Medulla oblongata (tissue), 1 donor: ENCODE data around the gene USP15.
"Not testable (repeated sequence)": the region's sequence is repeated elsewhere in the genome, so short reads cannot be mapped to it uniquely, and the experiment has no call there.

ENCODE experiments used
- DNase-seq: peaks from one replicate; pipeline ENCODE4 v3.0.0-alpha.2; 2015; ENCODE audit errors: extremely low spot score

Gene USP15

DNA sequence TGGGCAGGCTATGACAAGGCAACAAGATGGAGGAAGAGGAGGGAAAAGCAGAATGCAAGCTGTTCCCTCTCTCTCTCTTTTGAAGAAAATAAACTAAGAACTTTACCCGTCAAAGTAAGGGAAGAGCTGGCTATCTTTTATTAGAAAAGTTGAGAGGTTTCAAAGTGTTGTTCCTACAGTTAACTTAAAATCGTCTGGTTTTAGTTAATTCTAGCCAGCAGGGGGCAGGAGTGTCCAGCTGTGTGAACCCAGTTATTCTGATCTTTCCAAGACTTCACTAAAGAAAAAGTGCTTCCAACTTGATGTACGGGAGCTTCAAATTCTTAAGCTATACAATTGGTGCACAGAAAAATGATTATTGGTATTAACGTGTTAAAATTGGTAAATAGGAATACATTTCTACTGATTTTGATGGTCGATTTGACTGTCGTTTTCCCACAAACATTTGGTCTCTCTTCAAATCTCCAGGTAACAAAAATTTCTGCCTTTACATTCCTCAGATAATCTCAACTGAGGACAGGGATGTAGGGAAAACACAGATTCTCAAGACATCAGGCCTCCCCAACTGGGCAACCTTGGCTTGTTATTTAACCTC lies 178.0 kb downstream of the USP15 start:
- DNase-seq, result peak; percentile 79

DNA sequence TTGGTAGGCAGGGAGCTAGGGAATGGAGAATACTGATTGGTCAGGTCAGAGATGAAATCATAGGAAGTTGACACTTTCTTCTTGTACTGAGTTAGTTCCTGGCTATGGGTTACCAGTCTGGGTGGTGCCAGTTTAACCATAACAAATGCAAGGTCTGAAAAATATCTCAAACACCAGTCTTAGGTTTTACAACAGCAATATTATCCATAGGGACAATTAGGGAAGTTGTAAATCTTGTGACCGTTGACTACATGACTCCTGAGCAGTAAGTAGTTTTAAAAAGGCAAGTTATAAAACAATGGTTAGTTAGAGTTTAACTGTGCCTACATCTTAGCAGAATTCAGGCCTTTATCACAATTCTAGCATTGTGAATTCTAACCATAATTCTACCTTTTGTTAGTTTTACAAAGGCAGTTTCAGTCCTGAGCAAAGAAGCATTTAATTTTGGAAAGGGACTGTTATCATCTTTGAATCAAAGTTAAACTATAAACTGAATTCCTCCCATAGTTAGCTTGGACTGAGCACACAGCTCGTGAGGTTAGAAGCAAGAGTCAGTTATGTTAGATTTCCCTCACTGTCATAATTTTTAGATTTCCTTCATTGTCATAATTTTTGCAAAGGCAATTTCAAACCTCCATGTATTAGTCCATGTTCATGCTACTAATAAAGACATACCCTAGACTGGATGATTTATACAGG lies 186.7 kb downstream of the USP15 start:
- DNase-seq, result no peak

- DNase-seq, result no peak
These were observed 188.2 kb downstream of the USP15 start for GRCh38 chr12:62448436-62448835.

- DNase-seq, result not testable (repeated sequence)
These were observed 195.2 kb downstream of the USP15 start for GRCh38 chr12:62455429-62455828.

DNA sequence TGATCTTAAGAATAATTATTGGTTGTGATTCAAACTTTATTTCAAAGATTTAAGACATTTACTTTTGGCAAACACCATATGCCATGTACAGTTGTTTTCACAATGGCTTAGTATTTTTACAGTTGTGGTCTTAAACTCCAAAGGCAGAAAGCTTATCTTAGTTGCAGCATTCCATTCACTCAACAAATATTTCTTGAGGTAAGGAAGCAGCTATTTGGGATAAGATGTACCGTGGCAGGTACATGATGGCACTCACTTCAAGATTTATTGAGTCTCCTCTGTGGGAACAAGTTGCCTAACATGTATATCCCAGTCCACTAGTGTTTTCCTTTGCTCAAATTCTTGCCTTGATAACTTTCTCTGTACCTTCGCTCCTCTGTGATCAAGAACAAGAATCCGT lies 198.4 kb downstream of the USP15 start:
- DNase-seq, result no peak

- no peak for DNase-seq
These were observed 199.8 kb downstream of the USP15 start for GRCh38 chr12:62459976-62460375.

- DNase-seq, result not testable (repeated sequence)
These were observed 201.1 kb downstream of the USP15 start for GRCh38 chr12:62461171-62461837.

- not testable (repeated sequence) for DNase-seq
These were observed 203.0 kb downstream of the USP15 start for GRCh38 chr12:62463252-62463651.
